Pancreas (tissue), 10 donors: Measurements from ENCODE around the gene NGDN. TPM values are rescaled to one million over a fixed set of nuclear protein-coding genes. Genes with fewer than 3 reads are reported as not detected.
A peak's percentile ranks its signal among the peaks of the same experiment; 100 is the strongest.

Experiments
- ATAC-seq, 4 donors: fragments of 200-7000 bp; cut with Tn5 transposase; one replicate each; pipeline versions ENCODE4 v1.8.0 to v1.9.1; 2020; ENCODE audit warnings: mild to moderate bottlenecking in 4 of 4, moderate library complexity in 4 of 4
- DNase-seq, 6 donors: peaks; one replicate each; pipeline ENCODE4 v3.0.0-alpha.2; 2020
- FAIRE-seq: peaks from 2 replicates; lab custom pipeline; 2012; peaks lifted over from hg19 to GRCh38; lab: Jason Lieb, UNC
- H3K27ac ChIP-seq, 4 donors: fragments of 200-600 bp; sonication (generic); 1 replicate in 3 of 4; 2 replicates in 1 of 4; pipeline versions ENCODE4 v1.5.0 to v1.8.0; 2020
- H3K27me3 ChIP-seq, 4 donors: fragments of 200-600 bp; one replicate each; pipeline ENCODE4 v1.8.0; 2021
- H3K36me3 ChIP-seq, 3 donors: fragments of 200-600 bp; sonication (generic) in 1 of 3; one replicate each; pipeline versions ENCODE4 v1.5.0 to v1.8.0; 2020 to 2021
- H3K4me1 ChIP-seq, 3 donors: fragments of 200-600 bp; one replicate each; pipeline ENCODE4 v1.8.0; 2021
- H3K4me3 ChIP-seq, 4 donors: fragments of 200-600 bp; sonication (generic) in 2 of 4; one replicate each; pipeline versions ENCODE4 v1.5.0 to v1.8.0; 2020 to 2021
- H3K9me3 ChIP-seq, 4 donors: fragments of 200-600 bp; one replicate each; pipeline ENCODE4 v1.8.0; 2021
- CTCF ChIP-seq, 4 donors: fragments of 200-600 bp; sonication (generic) in 3 of 4; IDR thresholded peaks; one replicate each; pipeline versions ENCODE4 v1.5.0 to v1.8.0; 2021; ENCODE audit warnings: antibody characterized with exemption in 4 of 4
- WGBS, 2 donors: extraction: QIAGEN DNeasy Blood & Tissue Kit; methylation state at CpG; one replicate each; pipeline ENCODE4 v1.1.7; 2013; 5-methylcytosine and 5-hydroxymethylcytosine counted together
- intact Hi-C, 3 donors: fragments of 100-400 bp; cut with DNase I; formaldehyde crosslinking; loops; one replicate each; pipeline versions ENCODE4 v1.11.1 to v1.14.2; 2022
- polyA plus RNA-seq, 2 donors: library from polyadenylated mRNA; stranded (reverse); fragments of 200-250 nt; gene quantifications; one replicate each; pipeline ENCODE4 v1.2.3, GENCODE V29; 2013
- total RNA-seq, 6 donors: library from RNA; stranded (reverse); fragmentation: NEBNext Ultra II Directional in 4 of 6; extraction: Animal tissue kit (Norgen Biotek cat#: 25700) in 4 of 6; gene quantifications; one replicate each; pipeline versions ENCODE4 v1.2.1 to v1.2.4, GENCODE V29; 2021 to 2023
- donor health status: healthy with polysubstance abuse.
- donor health status: DM: no; HTN: no; CAD: no; lungs with moderate emphysema.
- donor health status: DM: no; HTN: no; CAD: no.
- donor health status: control.
- donor health status: control.
- donor health status: Bipolar disorder and iron deficiency.
- donor health status: DM: yes; HTN: yes; CAD: no.
- donor health status: DM: no; HTN: no; CAD: no.
- donor health status: DM: no; HTN: no; CAD: no.
- donor health status: DM: yes; HTN: yes; CAD: no.

The NGDN gene
- total and polyA plus RNA-seq, 8 donors: 9.8 to 33.7 (median 15.5) TPM

DNA sequence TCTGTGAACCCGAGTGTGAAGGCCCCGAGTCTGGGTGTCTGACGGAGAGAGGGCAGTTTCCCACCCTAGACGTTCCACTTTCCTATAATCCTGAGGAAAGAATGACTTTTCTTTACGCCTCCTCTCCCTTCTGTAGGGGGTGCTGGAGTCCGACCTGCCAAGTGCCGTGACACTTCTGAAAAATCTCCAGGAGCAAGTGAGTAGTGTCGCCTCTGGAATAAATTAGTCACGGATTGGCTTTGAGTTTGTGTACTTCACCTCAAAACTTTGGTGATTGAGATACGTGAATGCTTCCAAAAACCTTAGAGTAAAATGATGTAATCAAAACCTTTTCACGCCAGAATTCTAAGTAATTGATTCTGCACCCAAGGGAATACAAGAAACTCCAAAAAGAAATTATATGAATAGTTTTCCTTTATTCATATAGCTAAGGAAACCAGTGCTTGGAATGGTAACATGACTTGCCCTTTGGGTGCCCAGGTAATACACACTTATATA lies 452 bp downstream of the NGDN start:
- H3K27me3 ChIP-seq: no peaks in the 10 kb centered on the region

GRCh38 chr14:23470947-23471346 lies 1.4 kb downstream of the NGDN start:
- intact Hi-C loops: no loop called here
- DNase-seq (no peak), FAIRE-seq (no peak), ATAC-seq (no peak)
- Histone ChIP-seq H3K36me3 (peaks cover 0 to 37% (median 13%) of the 10 kb centered on the region in 3 donors), H3K4me1 (peaks cover 0 to 6% (median 5%) of the 10 kb centered on the region in 3 donors), H3K27me3 (no peaks in the 10 kb centered on the region), H3K27ac (no peak overlapping the region), H3K4me3 (no peak overlapping the region), H3K9me3 (no peaks in the 10 kb centered on the region)
- TF ChIP-seq CTCF (IDR thresholded peaks at IDR 0.05): no peak
- WGBS, 2 donors: 80 to 88% methylated on average over 1 of the region's 1 CpG

More for the DNA sequence above, 452 bp downstream of the NGDN start:
- no peak for TF ChIP-seq CTCF (IDR thresholded peaks at IDR 0.05)
- FAIRE-seq (no peak), DNase-seq (no peak), ATAC-seq (peak; percentile 2 to 10 (median 6))
- H3K27ac ChIP-seq: peak overlapping the region; percentile 44 to 81 (median 72)
- intact Hi-C loops: loop anchor here in 1 of 3 donors (5.0 kb wide), 1 partner anchor 143 kb away; no protein-coding TSS in a partner anchor
- 0 to 2% methylated on average over 11 of the region's 11 CpGs for WGBS, 2 donors
- no peaks in the 10 kb centered on the region for H3K9me3 ChIP-seq
- H3K4me3 ChIP-seq: peak overlapping the region; percentile 61 to 96 (median 74)
- H3K4me1 ChIP-seq: peaks cover 0 to 6% (median 5%) of the 10 kb centered on the region in 3 donors
- peaks cover 0 to 27% (median 4%) of the 10 kb centered on the region in 3 donors for H3K36me3 ChIP-seq

DNA sequence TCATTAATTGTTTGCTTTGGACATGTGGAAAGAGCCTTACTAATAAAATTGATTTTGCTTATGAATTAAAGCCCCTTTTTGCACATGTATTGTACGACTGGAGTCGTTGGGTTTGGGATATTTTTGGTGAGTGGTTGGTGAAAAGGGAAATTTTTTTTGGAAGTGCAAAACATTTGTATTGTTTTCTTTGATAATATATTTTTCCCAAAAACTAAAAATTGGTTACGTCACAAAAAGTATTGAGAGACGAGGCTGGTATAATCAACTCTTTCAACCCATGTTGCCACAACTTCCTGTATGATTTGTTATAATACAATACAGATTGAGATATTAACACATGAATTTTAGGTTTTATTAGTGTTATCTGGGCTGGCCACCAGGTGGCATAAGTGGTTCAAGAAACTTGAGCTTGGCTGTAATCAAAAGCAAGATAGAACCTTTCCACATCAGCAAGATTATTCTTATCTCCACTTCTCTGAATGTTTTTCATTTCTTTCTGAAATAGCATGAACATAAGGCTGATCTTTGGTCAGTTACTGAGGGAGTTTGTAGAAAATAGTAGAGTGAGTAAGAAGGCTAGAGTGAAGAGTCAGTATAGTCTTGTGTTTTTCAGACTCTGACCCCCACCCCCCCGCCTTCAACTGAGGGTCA lies 8.7 kb downstream of the NGDN start:
- intact Hi-C loops: loop anchor here in 1 of 3 donors (5.0 kb wide), 1 partner anchor 84 kb away; no protein-coding TSS in a partner anchor
- Histone ChIP-seq H3K4me3 (no peak overlapping the region), H3K9me3 (no peaks in the 10 kb centered on the region), H3K4me1 (no peaks in the 10 kb centered on the region), H3K27ac (no peak overlapping the region), H3K27me3 (no peaks in the 10 kb centered on the region), H3K36me3 (peaks cover 6 to 39% (median 27%) of the 10 kb centered on the region in 3 donors)
- 21 to 28% methylated on average over 5 of the region's 5 CpGs for WGBS, 2 donors
- peak in 3 of 4 donors; percentile 29 to 56 (median 50) for TF ChIP-seq CTCF (IDR thresholded peaks at IDR 0.05)
- ATAC-seq: peak; percentile 73 to 94 (median 86)
- DNase-seq: peak in 5 of 6 donors; percentile 34 to 67 (median 48)
- FAIRE-seq: peak; percentile 92

DNA sequence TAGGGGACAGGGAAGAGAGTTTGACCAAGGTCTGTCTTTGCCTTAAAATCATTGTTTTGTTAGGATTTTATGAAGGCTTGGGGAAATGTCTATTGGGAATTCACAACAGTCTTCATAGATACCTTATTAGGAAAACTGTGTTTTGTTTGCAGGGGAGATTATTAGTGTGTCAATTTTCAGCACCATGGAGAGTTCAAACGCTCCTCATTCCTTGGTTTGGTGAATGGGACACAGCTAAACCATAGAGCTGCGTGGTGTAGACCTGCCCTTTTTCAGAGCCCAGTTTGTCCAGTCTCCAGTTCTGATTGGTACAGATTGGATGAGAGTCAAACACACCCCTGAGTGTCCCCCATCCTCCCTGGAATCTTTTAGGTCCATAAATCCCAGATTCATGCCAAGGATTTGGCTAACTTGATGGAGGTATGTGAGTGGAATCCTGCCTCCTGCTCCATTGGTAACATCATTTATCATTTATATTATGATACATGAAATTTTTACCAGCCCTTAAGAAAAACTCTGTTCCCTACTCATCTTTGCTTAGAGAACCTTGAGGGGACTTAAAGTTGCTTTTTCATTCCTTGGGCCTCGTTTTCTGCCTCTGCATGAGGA lies 12.0 kb downstream of the NGDN start:
- peak in 1 of 4 donors; percentile 36 for ATAC-seq
- Histone ChIP-seq H3K36me3 (peaks cover 6 to 15% (median 11%) of the 10 kb centered on the region in 3 donors), H3K4me1 (no peaks in the 10 kb centered on the region), H3K9me3 (no peaks in the 10 kb centered on the region), H3K27ac (no peak overlapping the region), H3K4me3 (no peak overlapping the region), H3K27me3 (no peaks in the 10 kb centered on the region)
- TF ChIP-seq CTCF (IDR thresholded peaks at IDR 0.05): no peak
- WGBS, 2 donors: 66 to 81% methylated on average over 3 of the region's 3 CpGs
- DNase-seq: no peak
- FAIRE-seq: no peak
- intact Hi-C loops: loop anchor here in 1 of 3 donors (5.0 kb wide), 1 partner anchor 81 kb away; no protein-coding TSS in a partner anchor
